HepG2 (cell line): ENCODE results near the gene SEC14L5. TPM values are rescaled to one million over a fixed set of nuclear protein-coding genes. Genes with fewer than 3 reads are reported as not detected.

Experiments
- CEBPG ChIP-seq: IDR thresholded peaks from 2 replicates; pipeline ENCODE4 v1.6.1; 2016
- DRAP1 ChIP-seq: IDR thresholded peaks from 2 replicates; pipeline ENCODE4 v1.6.1; 2016; ENCODE audit warnings: missing genetic modification reagents, missing compliant biosample characterization
- FLYWCH1 ChIP-seq: sonication (generic); formaldehyde crosslinking; IDR thresholded peaks from 2 replicates; pipeline ENCODE4 v1.8.1; 2023; ENCODE audit warnings: mild to moderate bottlenecking, missing genetic modification reagents
- HMG20B ChIP-seq: conservative IDR thresholded peaks from 2 replicates; pipeline ENCODE4 v1.6.1; 2016; ENCODE audit warnings: missing genetic modification reagents, missing compliant biosample characterization
- KIAA2018 ChIP-seq: sonication (generic); formaldehyde crosslinking; IDR thresholded peaks from 2 replicates; pipeline ENCODE4 v1.5.0; 2020; ENCODE audit warnings: mild to moderate bottlenecking, missing genetic modification reagents, borderline replicate concordance
- RFXAP ChIP-seq: sonication (generic); formaldehyde crosslinking; IDR thresholded peaks from 2 replicates; pipeline ENCODE4 v1.4.0; 2020; ENCODE audit warnings: missing genetic modification reagents, borderline replicate concordance
- ZNF207 ChIP-seq: fragments of 450-650 bp; IDR thresholded peaks from 2 replicates; pipeline ENCODE4 v1.6.1; 2016; ENCODE audit warnings: antibody characterized with exemption, borderline replicate concordance
- ZNF281 ChIP-seq: sonication (generic); formaldehyde crosslinking; IDR thresholded peaks from 2 replicates; pipeline ENCODE4 v1.4.0; 2020; ENCODE audit warnings: missing genetic modification reagents, borderline replicate concordance
- ZNF331 ChIP-seq: sonication (generic); formaldehyde crosslinking; IDR thresholded peaks from 2 replicates; pipeline ENCODE4 v1.4.0; 2020; ENCODE audit warnings: missing genetic modification reagents
- ZNF558 ChIP-seq: sonication (generic); formaldehyde crosslinking; IDR thresholded peaks from 2 replicates; pipeline ENCODE4 v1.9.0; 2022; ENCODE audit warnings: mild to moderate bottlenecking, missing genetic modification reagents, borderline replicate concordance
- ZNF597 ChIP-seq: sonication (generic); formaldehyde crosslinking; IDR thresholded peaks from 2 replicates; pipeline ENCODE4 v1.5.0; 2020; ENCODE audit warnings: missing genetic modification reagents
- ZNF703 ChIP-seq: sonication (generic); formaldehyde crosslinking; IDR thresholded peaks from 2 replicates; pipeline ENCODE4 v1.5.1; 2020; ENCODE audit warnings: missing genetic modification reagents, mild to moderate bottlenecking, moderate library complexity, borderline replicate concordance
- ZNF891 ChIP-seq: sonication (generic); formaldehyde crosslinking; IDR thresholded peaks from 2 replicates; pipeline ENCODE4 v1.5.0; 2020; ENCODE audit warnings: mild to moderate bottlenecking, missing genetic modification reagents
- ZSCAN29 ChIP-seq: sonication (generic); formaldehyde crosslinking; conservative IDR thresholded peaks from 2 replicates; pipeline ENCODE4 v1.4.0; 2020; ENCODE audit warnings: mild to moderate bottlenecking, missing genetic modification reagents
- polyA plus RNA-seq, 8 experiments: library from polyadenylated mRNA; depleted of rRNA in 3 of 8; stranded (reverse) in 7 of 8; unstranded in 1 of 8; fragments of >200 nt; fragmentation: Illumina TruSeq in 4 of 8; extraction: Trizol in 4 of 8; gene quantifications; 2 replicates each; pipeline versions ENCODE4 v1.2.1 to v1.2.3, GENCODE V29; 2011 to 2016; ENCODE audit warnings: low read depth in 4 of 8, missing spikeins in 1 of 8, mixed read lengths in 1 of 8; ENCODE audit not compliant: insufficient read depth in 1 of 8
- total RNA-seq, 5 experiments: library from RNA; depleted of rRNA; stranded (reverse); fragments of >200 nt; fragmentation: Illumina TruSeq; extraction: Trizol; gene quantifications; 2 replicates each; pipeline ENCODE4 v1.2.3, GENCODE V29; 2016; ENCODE audit warnings: low read depth in 1 of 5

The SEC14L5 gene
- total and polyA plus RNA-seq, 2 of the 13 experiments (the other 11 are each of a cell fraction or from before 2014, with no cell fraction given) = 0.40 to 0.42 TPM

- TF ChIP-seq HMG20B (CRISPR knock-in tag) (peak; percentile 82; the same call in 1 of the 2 replicates), KIAA2018 (no peak), ZSCAN29 (CRISPR knock-in tag) (no peak), CEBPG (CRISPR knock-in tag) (peak; percentile 60), DRAP1 (CRISPR knock-in tag) (no peak), ZNF331 (CRISPR knock-in tag) (peak; percentile 88), ZNF558 (CRISPR knock-in tag) (no peak), ZNF207 (no peak), ZNF891 (CRISPR knock-in tag) (no peak), RFXAP (peak; percentile 56; the same call in 1 of the 2 replicates), FLYWCH1 (CRISPR knock-in tag) (no peak), ZNF281 (CRISPR knock-in tag) (no peak; the same call in 1 of the 2 replicates), ZNF703 (CRISPR knock-in tag) (no peak), ZNF597 (no peak)
These were observed 13.5 kb upstream of the SEC14L5 start (continued) for GRCh38 chr16:4944333-4945281.
